ENCODE data around the gene IFNL2.

DNA sequence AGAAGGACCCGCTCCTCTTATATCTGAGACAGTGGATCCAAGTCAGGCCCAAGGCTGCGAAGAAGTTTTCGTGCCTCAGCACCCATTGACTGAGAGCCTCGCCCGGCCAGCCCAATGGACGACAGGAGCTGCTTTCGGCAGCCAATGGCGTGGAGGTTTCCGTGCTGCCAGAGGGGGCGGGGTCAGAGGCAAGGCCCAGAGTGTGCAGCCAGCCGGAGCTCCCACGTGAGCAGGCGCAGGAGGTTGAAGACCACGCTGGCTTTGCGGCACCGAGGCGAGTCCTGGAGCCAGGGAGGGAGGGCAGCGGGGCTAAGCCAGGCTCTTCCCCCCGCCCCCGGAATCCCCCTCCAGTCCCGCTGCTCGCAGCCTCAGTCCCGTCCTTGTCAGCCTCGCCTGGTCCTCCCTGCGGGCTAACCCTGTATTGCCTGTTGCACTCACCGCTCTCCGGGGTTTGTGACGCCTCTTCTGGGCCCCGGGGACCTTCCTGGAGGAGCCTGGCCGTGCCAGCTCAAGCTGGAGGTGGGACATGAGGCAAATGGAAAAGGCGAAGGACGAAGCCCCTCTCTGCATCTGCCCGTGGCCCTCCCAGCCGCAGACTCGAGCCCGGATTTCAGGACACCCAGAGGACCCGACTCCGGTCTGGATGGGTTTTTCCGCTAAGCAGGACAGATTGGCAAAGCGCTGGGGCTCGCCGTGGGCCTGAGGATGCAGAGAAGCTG lies 21.1 kb upstream of the IFNL2 start:
- TF ChIP-seq CTCF (conservative IDR thresholded peaks at IDR 0.05; ENCODE audit: low read depth, low read length) (no peak), EZH2phosphoT487 (IDR thresholded peaks at IDR 0.05; ENCODE audit: borderline replicate concordance, low read length) (no peak)
